K562 (cell line): ENCODE data around the gene CYP2B6. TPM values are rescaled to one million over a fixed set of nuclear protein-coding genes. Genes with fewer than 3 reads are reported as not detected.

Source experiments
- ATAC-seq: fragments of 200-7000 bp; cut with Tn5 transposase; 3 replicates; pipeline ENCODE4 v1.9.1; 2020; ENCODE audit warnings: moderate library complexity
- BruUV-seq: library from RNA; stranded (reverse); fragments of 400-500 nt; replicated peaks from 2 replicates; lab custom pipeline; 2021; lab: Mats Ljungman, UMichigan
- CTCF ChIA-PET: fragments of 300-600 bp; formaldehyde crosslinking; extraction: SDS; loops from one replicate; lab custom pipeline; 2021; ENCODE audit warnings: low intra/inter-chr PET ratio; lab: Yijun Ruan, JAX
- POLR2A ChIA-PET: fragments of 300-600, 350-650 bp; sonication (Branson Sonifier 250); formaldehyde crosslinking; extraction: SDS; loops from one replicate; lab custom pipeline; 2021; ENCODE audit warnings: antibody characterized with exemption, inconsistent platforms; lab: Yijun Ruan, JAX
- DNase-seq, 4 experiments: peaks; one replicate each; pipeline versions ENCODE4 v3.0.0 to v3.0.0-alpha.2; 2011 to 2018; ENCODE audit warnings: low spot score in 3 of 4, mixed read lengths in 3 of 4; ENCODE audit errors: extremely low read depth in 1 of 4
- FAIRE-seq: peaks from 2 replicates; lab custom pipeline; 2011; peaks lifted over from hg19 to GRCh38; lab: Jason Lieb, UNC
- H2AFZ ChIP-seq: 2 replicates; pipeline ENCODE4 v1.6.0; 2011; ENCODE audit warnings: low read depth, low read length, control low read depth, inconsistent platforms
- H3K27ac ChIP-seq: fragments of 200-600 bp; 3 replicates; pipeline ENCODE4 v1.8.0; 2011; ENCODE audit warnings: low read depth, mild to moderate bottlenecking, control low read depth, inconsistent platforms, low read length, moderate library complexity, mixed read lengths; ENCODE audit errors: extremely low read depth
- H3K27me3 ChIP-seq, 2 experiments: fragments of 300-600 bp in 1 of 2; 2 replicates in 1 of 2; 3 replicates in 1 of 2; pipeline versions ENCODE4 v1.6.0 to v1.8.0; 2011; ENCODE audit warnings: inconsistent platforms in 2 of 2, low read length in 2 of 2, mild to moderate bottlenecking in 1 of 2, mixed read lengths in 1 of 2, moderate library complexity in 1 of 2; ENCODE audit not compliant: control insufficient read depth in 2 of 2, insufficient read depth in 2 of 2
- H3K36me3 ChIP-seq: fragments of 300-600 bp; 3 replicates; pipeline ENCODE4 v1.8.0; 2011; ENCODE audit warnings: mild to moderate bottlenecking, low read length, inconsistent platforms; ENCODE audit not compliant: control insufficient read depth, insufficient read depth
- H3K4me1 ChIP-seq, 2 experiments: fragments of 200-600 bp in 1 of 2; replicated peaks in 1 of 2; 2 replicates in 1 of 2; 3 replicates in 1 of 2; pipeline versions ENCODE4 v1.5.1 to v1.8.0; 2011; ENCODE audit warnings: inconsistent platforms in 2 of 2, low read length in 2 of 2, mild to moderate bottlenecking in 1 of 2, mixed read lengths in 1 of 2, moderate library complexity in 1 of 2; ENCODE audit not compliant: control insufficient read depth in 2 of 2, insufficient read depth in 2 of 2
- H3K4me2 ChIP-seq: 2 replicates; pipeline ENCODE4 v1.6.1; 2011; ENCODE audit warnings: low read length, control low read depth, inconsistent platforms, mixed read lengths; ENCODE audit not compliant: insufficient read depth
- H3K4me3 ChIP-seq: fragments of 200-600 bp; sonication (generic), shearing (Covaris generic); 2 replicates; pipeline ENCODE4 v1.5.1; 2016; ENCODE audit warnings: control low read depth, inconsistent platforms
- H3K79me2 ChIP-seq: fragments of 200-600 bp; 3 replicates; pipeline ENCODE4 v1.8.0; 2011; ENCODE audit warnings: low read length, inconsistent platforms; ENCODE audit not compliant: control insufficient read depth, insufficient read depth
- H3K9ac ChIP-seq, 2 experiments: 2 replicates each; pipeline versions ENCODE4 v1.6.0 to v1.6.1; 2011; ENCODE audit warnings: low read depth in 2 of 2, low read length in 2 of 2, control low read depth in 1 of 2, inconsistent platforms in 1 of 2, mild to moderate bottlenecking in 1 of 2, mixed read lengths in 1 of 2; ENCODE audit not compliant: insufficient read depth in 1 of 2
- H3K9me1 ChIP-seq: one replicate; pipeline ENCODE4 v1.6.0; 2011; ENCODE audit warnings: inconsistent platforms, mild to moderate bottlenecking, low read length, moderate library complexity; ENCODE audit not compliant: control insufficient read depth, insufficient read depth
- H3K9me3 ChIP-seq: replicated peaks from 2 replicates; pipeline ENCODE4 v1.5.1; 2011; ENCODE audit warnings: low read depth, low read length, inconsistent platforms; ENCODE audit not compliant: control insufficient read depth, insufficient read depth
- H4K20me1 ChIP-seq: replicated peaks from 2 replicates; pipeline ENCODE4 v1.6.1; 2011; ENCODE audit warnings: low read length, inconsistent platforms, mixed read lengths; ENCODE audit not compliant: control insufficient read depth, insufficient read depth
- ARID3B ChIP-seq: fragments of 250-450 bp; sonication (Bioruptor Pico); IDR thresholded peaks from 2 replicates; pipeline ENCODE4 v1.4.0; 2020; ENCODE audit warnings: borderline replicate concordance
- BRF1 ChIP-seq: IDR thresholded peaks from 3 replicates; pipeline ENCODE4 v1.6.1; 2011; ENCODE audit warnings: borderline replicate concordance, mild to moderate bottlenecking; ENCODE audit not compliant: insufficient read length; ENCODE audit errors: extremely low read depth
- C11orf30 ChIP-seq: fragments of 450-650 bp; IDR thresholded peaks from 2 replicates; pipeline ENCODE4 v1.6.1; 2016; ENCODE audit warnings: low read depth, mild to moderate bottlenecking
- CBX8 ChIP-seq: fragments of 200-600 bp; sonication (generic); IDR thresholded peaks from 2 replicates; pipeline ENCODE4 v1.6.1; 2012; ENCODE audit warnings: borderline replicate concordance, mixed run types, low read depth, mild to moderate bottlenecking, moderate library complexity, mixed read lengths, low read length, control low read depth, inconsistent platforms; ENCODE audit not compliant: poor library complexity, severe bottlenecking; ENCODE audit errors: extremely low read depth
- CEBPB ChIP-seq: fragments of 450-650 bp; IDR thresholded peaks from 2 replicates; pipeline ENCODE4 v1.6.1; 2016; ENCODE audit warnings: missing genetic modification characterization, missing compliant biosample characterization
- CEBPG ChIP-seq, 3 experiments: fragments of 200-800 bp in 1 of 3; sonication (Bioruptor generic) in 1 of 3; sonication (generic) in 1 of 3; formaldehyde crosslinking in 1 of 3; IDR thresholded peaks in 2 of 3; conservative IDR thresholded peaks in 1 of 3; 2 replicates each; pipeline versions ENCODE4 v1.6.1 to v1.8.0; 2016 to 2022; ENCODE audit warnings: missing compliant biosample characterization in 2 of 3, missing genetic modification characterization in 2 of 3, mild to moderate bottlenecking in 1 of 3, missing genetic modification reagents in 1 of 3
- DACH1 ChIP-seq: fragments of 450-650 bp; IDR thresholded peaks from 2 replicates; pipeline ENCODE4 v1.6.1; 2018; ENCODE audit not compliant: partially characterized antibody
- JUND ChIP-seq, 2 experiments: IDR thresholded peaks; 2 replicates in 1 of 2; 3 replicates in 1 of 2; pipeline ENCODE4 v1.6.1; 2011; ENCODE audit warnings: borderline replicate concordance in 2 of 2, low read depth in 2 of 2, low read length in 2 of 2, improper control_type of control experiment in 1 of 2, missing biosample characterization in 1 of 2, missing genetic modification characterization in 1 of 2, missing genetic modification reagents in 1 of 2
- KLF13 ChIP-seq: fragments of 450-650 bp; IDR thresholded peaks from 2 replicates; pipeline ENCODE4 v1.6.1; 2016; ENCODE audit warnings: missing genetic modification characterization, low read depth, mild to moderate bottlenecking, missing compliant biosample characterization, moderate library complexity, borderline replicate concordance
- MAFK ChIP-seq: IDR thresholded peaks from 2 replicates; pipeline ENCODE4 v1.6.1; 2011; ENCODE audit warnings: low read length, improper control_type of control experiment
- NFE2 ChIP-seq: IDR thresholded peaks from 2 replicates; pipeline ENCODE4 v1.6.1; 2014; ENCODE audit warnings: antibody characterized with exemption, low read depth
- NFIC ChIP-seq: fragments of 450-650 bp; IDR thresholded peaks from 2 replicates; pipeline ENCODE4 v1.6.1; 2017; ENCODE audit warnings: mild to moderate bottlenecking, inconsistent platforms
- PKNOX1 ChIP-seq: fragments of 450-650 bp; IDR thresholded peaks from 2 replicates; pipeline ENCODE4 v1.6.1; 2016
- PTBP1 ChIP-seq: fragments of 200-400 bp; formaldehyde crosslinking; IDR thresholded peaks from 2 replicates; pipeline ENCODE4 v1.6.1; 2017; ENCODE audit warnings: low read depth, low read length
- RFX1 ChIP-seq: fragments of 450-650 bp; IDR thresholded peaks from 2 replicates; pipeline ENCODE4 v1.6.1; 2016; ENCODE audit warnings: mild to moderate bottlenecking, moderate library complexity
- SOX6 ChIP-seq: fragments of 450-650 bp; IDR thresholded peaks from 2 replicates; pipeline ENCODE4 v1.6.1; 2014; ENCODE audit warnings: mild to moderate bottlenecking
- TBL1XR1 ChIP-seq, 2 experiments: IDR thresholded peaks; 2 replicates each; pipeline ENCODE4 v1.6.1; 2012; ENCODE audit warnings: improper control_type of control experiment in 2 of 2, low read length in 2 of 2, mild to moderate bottlenecking in 1 of 2
- USF2 ChIP-seq: sonication (generic); formaldehyde crosslinking; IDR thresholded peaks from 2 replicates; pipeline ENCODE4 v1.5.0; 2020; ENCODE audit warnings: missing genetic modification reagents
- ZNF24 ChIP-seq: fragments of 450-650 bp; IDR thresholded peaks from 2 replicates; pipeline ENCODE4 v1.6.1; 2016
- ZNF316 ChIP-seq: fragments of 450-650 bp; IDR thresholded peaks from 2 replicates; pipeline ENCODE4 v1.6.1; 2016
- WGBS: fragments of 100-300 bp; shearing (Covaris generic); methylation state at CpG from one replicate; pipeline ENCODE4 v1.1.6; 2016; ENCODE audit warnings: low coverage, mixed read lengths; ENCODE audit not compliant: insufficient coverage; ENCODE audit errors: missing lambda C conversion rate; 5-methylcytosine and 5-hydroxymethylcytosine counted together
- in situ Hi-C: fragments of 300-500 bp; cut with MboI; formaldehyde crosslinking; loops from 4 replicates; pipeline ENCODE4 v1.15.0; 2018; ENCODE audit warnings: inconsistent platforms, mixed read lengths
- intact Hi-C: fragments of 100-400 bp; cut with micrococcal nuclease; formaldehyde crosslinking; loops from 2 replicates; pipeline ENCODE4 v1.14.2; 2022
- polyA plus RNA-seq, 8 experiments: library from polyadenylated mRNA; depleted of rRNA in 4 of 8; stranded (reverse) in 5 of 8; unstranded in 3 of 8; fragments of >200 nt; fragmentation: Nextera tagmentation in 2 of 8; fragmentation: Illumina TruSeq in 1 of 8; extraction: Ambion mirVana in 2 of 8; extraction: Trizol in 1 of 8; gene quantifications; 2 replicates each; pipeline versions ENCODE4 v1.2.1 to v1.2.3, GENCODE V29; 2011 to 2014; ENCODE audit warnings: inconsistent platforms in 1 of 8, missing spikeins in 1 of 8
- total RNA-seq, 7 experiments: library from RNA; depleted of rRNA in 6 of 7; stranded (reverse); fragments of >200 nt in 6 of 7; fragmentation: Illumina TruSeq in 2 of 7; extraction: Trizol in 2 of 7; gene quantifications; 2 replicates each; pipeline versions ENCODE4 v1.2.1 to v1.2.3, GENCODE V29; 2011 to 2021; ENCODE audit warnings: low replicate concordance in 1 of 7

The CYP2B6 gene
- total and polyA plus RNA-seq, 9 of the 15 experiments (the other 6 are each of a cell fraction or from before 2014, with no cell fraction given): 0.04 TPM; not detected in 8

- no peaks in the 10 kb centered on the region for H3K36me3 ChIP-seq
- ChIA-PET POLR2A (interaction anchor here (1.0 kb wide), 1 partner anchor 95 kb away, joined by 4 read pairs; no protein-coding TSS in a partner anchor), CTCF (no interaction called here)
- H3K9ac ChIP-seq: no peak overlapping the region
- H3K4me2 ChIP-seq: no peak overlapping the region
- peaks cover 0 to 10% of the 10 kb centered on the region in 2 experiments; a peak in 3 of 5 replicates for H3K4me1 ChIP-seq
- H3K27me3 ChIP-seq: peaks cover 0 to 9% of the 10 kb centered on the region in 2 experiments; a peak in 2 of 5 replicates
- no peaks in the 10 kb centered on the region for H3K79me2 ChIP-seq
- in situ Hi-C loops: no loop called here
- no peaks in the 10 kb centered on the region for H3K9me1 ChIP-seq
- H3K27ac ChIP-seq: no peak overlapping the region
- BruUV-seq: no TSS peak
- no peak overlapping the region for H2AFZ ChIP-seq
- intact Hi-C loops: no loop called here
- WGBS: 12% methylated on average over 3 of the region's 3 CpGs
- DNase-seq: peak in 2 of 4 experiments; percentile 15 to 37
- no peak overlapping the region for H3K4me3 ChIP-seq
- no peaks in the 10 kb centered on the region for H3K9me3 ChIP-seq
- no peaks in the 10 kb centered on the region for H4K20me1 ChIP-seq
- peak; percentile 61; the same call in 2 of the 3 replicates for ATAC-seq
- no peak for FAIRE-seq
- TF ChIP-seq DACH1 (no peak), PKNOX1 (peak; percentile 24; the same call in 1 of the 2 replicates), NFE2 (peak; percentile 51), JUND (IDR thresholded peaks at IDR 0.05; ENCODE audit: borderline replicate concordance, low read depth, low read length) (no peak), JUND (tag; IDR thresholded peaks at IDR 0.05; ENCODE audit: borderline replicate concordance, low read depth, low read length) (peak; percentile 31; the same call in 1 of the 3 replicates), BRF1 (no peak), CEBPB (tag) (no peak), ARID3B (CRISPR knock-in tag) (no peak), NFIC (peak; percentile 87), C11orf30 (peak; percentile 74), CBX8 (no peak), ZNF24 (peak; percentile 95), PTBP1 (no peak), KLF13 (tag) (no peak), TBL1XR1 (IDR thresholded peaks at IDR 0.05; ENCODE audit: low read length in 2 of 2) (no peak), RFX1 (peak; percentile 27), MAFK (peak; percentile 9; the same call in 1 of the 2 replicates), SOX6 (peak; percentile 58; the same call in 1 of the 2 replicates), CEBPG (CRISPR knock-in tag; IDR thresholded peaks at IDR 0.05) (no peak), CEBPG (tag; conservative IDR thresholded peaks at IDR 0.05 in 1 of 2, IDR thresholded peaks at IDR 0.05 in 1 of 2) (peak in 1 of 2 experiments; percentile 74; a peak in 2 of 4 replicates), ZNF316 (peak; percentile 72), USF2 (CRISPR knock-in tag) (no peak)
Observed at GRCh38 chr19:41000310-41000737, 9.2 kb downstream of the CYP2B6 start.
